Coronary artery (tissue), 2 donors: ENCODE measurements around the gene HES4.

Source experiments
- DNase-seq: peaks from one replicate; pipeline ENCODE4 v3.0.0-alpha.2; 2017; ENCODE audit warnings: low spot score
- H3K27ac ChIP-seq, 2 donors: fragments of 200-600 bp; sonication (generic); one replicate each; pipeline ENCODE4 v1.5.1; 2016 to 2019
- H3K4me3 ChIP-seq: fragments of 200-600 bp; sonication (generic); 2 replicates; pipeline ENCODE4 v1.5.1; 2016; ENCODE audit warnings: mild to moderate bottlenecking, moderate library complexity
- TF ChIP-seq, protein P1 (sequence below): fragments of 200-600 bp; sonication (generic); IDR thresholded peaks from one replicate; pipeline ENCODE4 v1.5.1; 2019; ENCODE audit warnings: antibody characterized with exemption

HES4 gene

DNA sequence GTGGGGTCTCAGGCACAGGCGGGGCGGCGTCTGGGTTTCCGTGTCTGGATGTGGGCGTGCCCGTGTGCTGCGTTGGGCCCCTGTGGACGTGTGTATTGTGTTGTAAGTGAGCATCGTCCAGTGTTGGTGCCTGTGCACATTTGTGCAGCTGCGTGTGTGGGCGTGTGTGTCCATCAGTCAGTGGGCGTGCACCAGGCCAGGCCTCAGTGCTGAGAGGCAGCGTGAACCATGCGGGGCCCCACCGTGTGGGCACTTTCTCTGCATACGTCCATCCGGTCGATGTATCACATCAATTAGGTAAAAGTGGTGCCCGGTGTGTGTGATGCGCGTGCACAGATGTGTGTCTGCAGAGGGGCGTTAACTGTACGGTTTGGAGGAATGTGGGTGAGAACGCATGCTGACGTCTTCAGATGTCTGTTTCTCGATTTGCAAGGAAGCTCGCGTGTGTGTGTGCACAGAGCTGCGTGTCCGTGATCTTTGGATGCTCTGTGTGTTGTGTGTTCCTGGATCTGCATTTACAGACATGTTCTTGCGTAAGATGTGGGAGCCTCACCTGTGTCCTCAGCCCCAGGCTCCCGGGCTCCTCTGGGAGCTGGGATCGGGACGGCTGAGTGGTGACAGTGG is 44.7 kb upstream of the HES4 start:
- TF ChIP-seq, protein P1, sequence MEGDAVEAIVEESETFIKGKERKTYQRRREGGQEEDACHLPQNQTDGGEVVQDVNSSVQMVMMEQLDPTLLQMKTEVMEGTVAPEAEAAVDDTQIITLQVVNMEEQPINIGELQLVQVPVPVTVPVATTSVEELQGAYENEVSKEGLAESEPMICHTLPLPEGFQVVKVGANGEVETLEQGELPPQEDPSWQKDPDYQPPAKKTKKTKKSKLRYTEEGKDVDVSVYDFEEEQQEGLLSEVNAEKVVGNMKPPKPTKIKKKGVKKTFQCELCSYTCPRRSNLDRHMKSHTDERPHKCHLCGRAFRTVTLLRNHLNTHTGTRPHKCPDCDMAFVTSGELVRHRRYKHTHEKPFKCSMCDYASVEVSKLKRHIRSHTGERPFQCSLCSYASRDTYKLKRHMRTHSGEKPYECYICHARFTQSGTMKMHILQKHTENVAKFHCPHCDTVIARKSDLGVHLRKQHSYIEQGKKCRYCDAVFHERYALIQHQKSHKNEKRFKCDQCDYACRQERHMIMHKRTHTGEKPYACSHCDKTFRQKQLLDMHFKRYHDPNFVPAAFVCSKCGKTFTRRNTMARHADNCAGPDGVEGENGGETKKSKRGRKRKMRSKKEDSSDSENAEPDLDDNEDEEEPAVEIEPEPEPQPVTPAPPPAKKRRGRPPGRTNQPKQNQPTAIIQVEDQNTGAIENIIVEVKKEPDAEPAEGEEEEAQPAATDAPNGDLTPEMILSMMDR: no peak
- no peak for DNase-seq
- Histone ChIP-seq H3K27ac (no peak overlapping the region), H3K4me3 (no peak overlapping the region)

DNA sequence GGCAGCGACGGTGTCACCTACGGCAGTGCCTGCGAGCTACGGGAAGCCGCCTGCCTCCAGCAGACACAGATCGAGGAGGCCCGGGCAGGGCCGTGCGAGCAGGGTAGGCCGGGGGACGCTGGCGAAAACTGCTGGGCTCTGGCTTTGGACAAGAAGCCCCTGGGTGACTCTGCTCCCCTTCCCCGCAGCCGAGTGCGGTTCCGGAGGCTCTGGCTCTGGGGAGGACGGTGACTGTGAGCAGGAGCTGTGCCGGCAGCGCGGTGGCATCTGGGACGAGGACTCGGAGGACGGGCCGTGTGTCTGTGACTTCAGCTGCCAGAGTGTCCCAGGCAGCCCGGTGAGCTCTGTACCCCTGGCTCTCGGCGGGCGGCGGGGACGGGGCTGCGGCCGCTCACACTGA is 44.0 kb upstream of the HES4 start:
- TF ChIP-seq, protein P1: no peak
- H3K27ac ChIP-seq: no peak overlapping the region
- DNase-seq: no peak
- no peak overlapping the region for H3K4me3 ChIP-seq

DNA sequence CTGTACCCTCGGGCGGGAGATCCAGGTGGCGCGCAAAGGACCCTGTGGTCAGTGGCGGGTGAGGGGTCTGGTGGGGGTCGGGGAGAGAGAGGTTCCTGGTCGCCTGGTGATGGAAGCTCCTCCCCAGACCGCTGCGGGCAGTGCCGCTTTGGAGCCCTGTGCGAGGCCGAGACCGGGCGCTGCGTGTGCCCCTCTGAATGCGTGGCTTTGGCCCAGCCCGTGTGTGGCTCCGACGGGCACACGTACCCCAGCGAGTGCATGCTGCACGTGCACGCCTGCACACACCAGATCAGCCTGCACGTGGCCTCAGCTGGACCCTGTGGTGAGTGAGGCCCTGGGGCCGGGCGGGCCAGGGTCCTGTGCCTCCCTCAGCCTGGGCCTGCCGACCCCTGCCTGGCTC is 43.5 kb upstream of the HES4 start:
- Histone ChIP-seq H3K4me3 (no peak overlapping the region), H3K27ac (no peak overlapping the region)
- DNase-seq: no peak
- TF ChIP-seq, protein P1: no peak

DNA sequence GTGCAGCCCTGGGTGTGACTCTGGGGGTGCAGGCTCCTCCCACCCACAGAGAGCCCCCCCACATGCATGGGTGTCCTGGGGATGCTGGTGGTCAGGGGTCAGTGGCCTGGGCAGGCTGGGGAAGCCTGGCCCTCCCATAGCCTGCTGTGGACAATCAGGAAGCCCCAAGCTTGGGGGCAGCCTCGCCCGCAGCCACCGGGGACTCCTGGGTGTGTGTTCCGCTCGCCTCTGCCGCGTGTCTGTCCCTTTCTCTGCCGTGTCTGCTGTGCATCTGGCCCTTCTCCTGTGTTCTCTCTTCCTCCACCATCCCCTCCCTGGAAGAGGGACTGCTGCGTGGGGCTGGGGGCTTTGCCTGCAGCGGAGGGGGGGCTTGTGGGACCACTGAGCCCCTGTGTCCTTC is 42.9 kb upstream of the HES4 start:
- H3K4me3 ChIP-seq: no peak overlapping the region
- no peak overlapping the region for H3K27ac ChIP-seq
- DNase-seq: no peak
- TF ChIP-seq, protein P1: no peak

DNA sequence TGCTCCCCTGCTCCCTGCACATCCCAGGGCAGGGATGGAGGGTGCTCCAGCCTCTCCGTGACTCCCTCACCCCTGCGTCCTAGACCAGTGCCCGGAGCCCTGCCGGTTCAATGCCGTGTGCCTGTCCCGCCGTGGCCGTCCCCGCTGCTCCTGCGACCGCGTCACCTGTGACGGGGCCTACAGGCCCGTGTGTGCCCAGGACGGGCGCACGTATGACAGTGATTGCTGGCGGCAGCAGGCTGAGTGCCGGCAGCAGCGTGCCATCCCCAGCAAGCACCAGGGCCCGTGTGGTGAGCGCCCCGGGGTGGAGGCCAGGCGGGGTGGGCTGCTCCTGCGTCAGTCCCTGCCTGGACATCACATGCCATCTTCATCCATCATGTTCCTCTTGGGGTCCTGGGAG is 42.0 kb upstream of the HES4 start:
- H3K27ac ChIP-seq: no peak overlapping the region
- TF ChIP-seq, protein P1: no peak
- no peak for DNase-seq
- H3K4me3 ChIP-seq: no peak overlapping the region

DNA sequence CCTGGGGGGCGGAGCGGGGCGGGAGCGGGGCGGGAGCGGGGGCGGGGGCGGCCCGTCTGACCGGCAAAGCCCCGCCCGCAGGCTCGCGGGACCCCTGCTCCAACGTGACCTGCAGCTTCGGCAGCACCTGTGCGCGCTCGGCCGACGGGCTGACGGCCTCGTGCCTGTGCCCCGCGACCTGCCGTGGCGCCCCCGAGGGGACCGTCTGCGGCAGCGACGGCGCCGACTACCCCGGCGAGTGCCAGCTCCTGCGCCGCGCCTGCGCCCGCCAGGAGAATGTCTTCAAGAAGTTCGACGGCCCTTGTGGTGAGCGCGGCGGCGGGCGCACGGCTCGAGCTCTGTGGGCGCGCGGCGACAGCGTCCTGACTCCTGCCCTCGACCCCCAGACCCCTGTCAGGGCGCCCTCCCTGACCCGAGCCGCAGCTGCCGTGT is 41.2 kb upstream of the HES4 start:
- TF ChIP-seq, protein P1: no peak
- H3K27ac ChIP-seq: peak overlapping the region in 1 of 2 donors; percentile 9
- H3K4me3 ChIP-seq: peak overlapping the region; percentile 71
- DNase-seq: no peak
